GM12878 (cell line): ENCODE measurements around the gene NCAM1. TPM values are rescaled to one million over a fixed set of nuclear protein-coding genes. Genes with fewer than 3 reads are reported as not detected.

ENCODE experiments used
- ATAC-seq: fragments of 200-7000 bp; cut with Tn5 transposase; 3 replicates; pipeline ENCODE4 v1.9.1; 2020; ENCODE audit warnings: mild to moderate bottlenecking, moderate library complexity
- BruUV-seq: library from RNA; stranded (reverse); fragments of 400-500 nt; replicated peaks from 2 replicates; lab custom pipeline; 2021; lab: Mats Ljungman, UMichigan
- CTCF ChIA-PET: fragments of 300-600 bp; sonication (Branson Sonifier 250); formaldehyde crosslinking; extraction: SDS; loops from one replicate; lab custom pipeline; 2021; ENCODE audit warnings: inconsistent platforms; lab: Yijun Ruan, JAX
- POLR2A ChIA-PET: fragments of 350-600 bp; formaldehyde crosslinking; extraction: SDS; loops from one replicate; lab custom pipeline; 2021; ENCODE audit warnings: inconsistent platforms; lab: Charles Lee
- RAD21 ChIA-PET: fragments of 300-600 bp; sonication (Branson Sonifier 250); formaldehyde crosslinking; loops from one replicate; lab custom pipeline; 2023; ENCODE audit warnings: antibody characterized with exemption; ENCODE audit not compliant: unreplicated experiment; lab: Charles Lee
- SMC1A ChIA-PET: fragments of 300-600 bp; sonication (Branson Sonifier 250); formaldehyde crosslinking; loops from one replicate; lab custom pipeline; 2023; ENCODE audit not compliant: unreplicated experiment, uncharacterized antibody; lab: Charles Lee
- DNase-seq: peaks from one replicate; pipeline ENCODE4 v3.0.0-alpha.2; 2011; ENCODE audit warnings: low read depth, low spot score
- FAIRE-seq: peaks from 3 replicates; lab custom pipeline; 2011; peaks lifted over from hg19 to GRCh38; lab: Jason Lieb, UNC
- H2AFZ ChIP-seq: 2 replicates; pipeline ENCODE4 v1.6.0; 2011; ENCODE audit warnings: low read depth, low read length, control low read depth; ENCODE audit not compliant: control insufficient read depth
- H3K27ac ChIP-seq: 2 replicates; pipeline ENCODE4 v1.5.1; 2011; ENCODE audit warnings: control low read depth; ENCODE audit not compliant: control insufficient read depth, insufficient read depth
- H3K27me3 ChIP-seq, 2 experiments: replicated peaks in 1 of 2; 2 replicates each; pipeline versions ENCODE4 v1.6.0 to v1.6.1; 2011; ENCODE audit warnings: low read length in 1 of 2; ENCODE audit not compliant: control insufficient read depth in 2 of 2, insufficient read depth in 2 of 2
- H3K36me3 ChIP-seq, 2 experiments: 2 replicates each; pipeline ENCODE4 v1.5.1; 2011; ENCODE audit warnings: low read length in 1 of 2; ENCODE audit not compliant: control insufficient read depth in 2 of 2, insufficient read depth in 2 of 2
- H3K4me1 ChIP-seq: 2 replicates; pipeline ENCODE4 v1.6.1; 2011; ENCODE audit warnings: mild to moderate bottlenecking, low read length, moderate library complexity, mixed read lengths; ENCODE audit not compliant: control insufficient read depth, insufficient read depth
- H3K4me2 ChIP-seq: 2 replicates; pipeline ENCODE4 v1.6.0; 2011; ENCODE audit warnings: control low read depth; ENCODE audit not compliant: control insufficient read depth, insufficient read depth
- H3K4me3 ChIP-seq: fragments of 200-600 bp; sonication (generic); 2 replicates; pipeline ENCODE4 v1.5.1; 2016
- H3K79me2 ChIP-seq: 2 replicates; pipeline ENCODE4 v1.6.0; 2011; ENCODE audit warnings: low read length; ENCODE audit not compliant: control insufficient read depth, insufficient read depth
- H3K9ac ChIP-seq: 2 replicates; pipeline ENCODE4 v1.8.0; 2011; ENCODE audit warnings: low read length, control low read depth, mixed read lengths; ENCODE audit not compliant: control insufficient read depth, insufficient read depth
- H3K9me3 ChIP-seq: replicated peaks from 3 replicates; pipeline ENCODE4 v1.5.1; 2011; ENCODE audit warnings: mild to moderate bottlenecking, low read length; ENCODE audit not compliant: control insufficient read depth, insufficient read depth
- H4K20me1 ChIP-seq: 2 replicates; pipeline ENCODE4 v1.6.0; 2011; ENCODE audit not compliant: control insufficient read depth, insufficient read depth
- CBX5 ChIP-seq: sonication (generic); IDR thresholded peaks from 2 replicates; pipeline ENCODE4 v1.6.1; 2016; ENCODE audit warnings: low read depth, moderate library complexity, mild to moderate bottlenecking, inconsistent platforms
- DPF2 ChIP-seq: fragments of 450-650 bp; IDR thresholded peaks from 2 replicates; pipeline ENCODE4 v1.6.1; 2017; ENCODE audit warnings: mild to moderate bottlenecking
- GATAD2B ChIP-seq: fragments of 450-650 bp; conservative IDR thresholded peaks from 2 replicates; pipeline ENCODE4 v1.6.1; 2017; ENCODE audit warnings: low read depth, mild to moderate bottlenecking, moderate library complexity
- HDAC6 ChIP-seq: fragments of 200-600 bp; sonication (generic); IDR thresholded peaks from one replicate; pipeline ENCODE4 v1.8.0; 2017; ENCODE audit warnings: antibody characterized with exemption; ENCODE audit not compliant: unreplicated experiment
- MAX ChIP-seq: IDR thresholded peaks from 2 replicates; pipeline ENCODE4 v1.6.1; 2012; ENCODE audit warnings: low read depth, low read length, improper control_type of control experiment
- NR2C2 ChIP-seq: IDR thresholded peaks from 2 replicates; pipeline ENCODE4 v1.6.1; 2011; ENCODE audit warnings: borderline replicate concordance, low read depth; ENCODE audit not compliant: control insufficient read depth, insufficient read length
- POLR2AphosphoS2 ChIP-seq: IDR thresholded peaks from 2 replicates; pipeline ENCODE4 v1.6.1; 2011; ENCODE audit warnings: low read depth, mild to moderate bottlenecking, low read length, improper control_type of control experiment, moderate library complexity
- SMAD1 ChIP-seq: fragments of 450-650 bp; IDR thresholded peaks from 2 replicates; pipeline ENCODE4 v1.6.1; 2018; ENCODE audit warnings: mild to moderate bottlenecking, low read depth; ENCODE audit not compliant: partially characterized antibody
- SMARCA5 ChIP-seq: fragments of 450-650 bp; IDR thresholded peaks from 2 replicates; pipeline ENCODE4 v1.6.1; 2017; ENCODE audit warnings: mild to moderate bottlenecking
- SMC3 ChIP-seq: IDR thresholded peaks from 2 replicates; pipeline ENCODE4 v1.6.1; 2011; ENCODE audit warnings: low read length, improper control_type of control experiment, borderline replicate concordance
- SUZ12 ChIP-seq: fragments of 200-600 bp; sonication (generic); IDR thresholded peaks from one replicate; pipeline ENCODE4 v1.6.1; 2018; ENCODE audit warnings: antibody characterized with exemption, mild to moderate bottlenecking; ENCODE audit not compliant: unreplicated experiment
- TCF3 ChIP-seq: IDR thresholded peaks from 2 replicates; pipeline ENCODE4 v1.6.1; 2012; ENCODE audit warnings: low read depth, mild to moderate bottlenecking, low read length, borderline replicate concordance; ENCODE audit not compliant: insufficient read depth
- ZNF24 ChIP-seq: fragments of 450-650 bp; IDR thresholded peaks from 2 replicates; pipeline ENCODE4 v1.6.1; 2017; ENCODE audit warnings: antibody characterized with exemption, mild to moderate bottlenecking
- WGBS: methylation state at CpG from one replicate; pipeline ENCODE4 v1.1.6; 2016; ENCODE audit warnings: low lambda C conversion rate; ENCODE audit not compliant: insufficient replicate concordance, insufficient coverage; ENCODE audit errors: missing lambda C conversion rate; 5-methylcytosine and 5-hydroxymethylcytosine counted together
- in situ Hi-C: fragments of 300-500 bp; cut with MboI; formaldehyde crosslinking; loops from 9 replicates; pipeline ENCODE4 v1.14.3; 2018; ENCODE audit warnings: mixed read lengths
- intact Hi-C: fragments of 100-400 bp; cut with micrococcal nuclease; formaldehyde crosslinking; loops from one replicate; pipeline ENCODE4 v1.14.2; 2022; ENCODE audit not compliant: unreplicated experiment
- polyA plus RNA-seq, 11 experiments: library from polyadenylated mRNA; depleted of rRNA in 4 of 11; unstranded in 6 of 11; stranded (reverse) in 5 of 11; fragments of >200 nt; fragmentation: Nextera tagmentation in 4 of 11; fragmentation: Illumina TruSeq in 1 of 11; extraction: Ambion mirVana in 4 of 11; extraction: Trizol in 1 of 11; gene quantifications; 1 replicate in 1 of 11; 2 replicates in 10 of 11; pipeline versions ENCODE4 v1.2.1 to v1.2.3, GENCODE V29; 2011 to 2016; ENCODE audit warnings: inconsistent platforms in 2 of 11, missing spikeins in 2 of 11, low read depth in 1 of 11
- total RNA-seq, 4 experiments: library from RNA; depleted of rRNA in 3 of 4; stranded (reverse); fragments of >200 nt in 3 of 4; fragmentation: Illumina TruSeq in 1 of 4; extraction: Trizol in 1 of 4; gene quantifications; 2 replicates each; pipeline versions ENCODE4 v1.2.1 to v1.2.3, GENCODE V29; 2013 to 2021
- TF ChIP-seq, protein P1 (sequence below): fragments of 450-650 bp; IDR thresholded peaks from 2 replicates; pipeline ENCODE4 v1.6.1; 2018; ENCODE audit warnings: mild to moderate bottlenecking, low read depth, moderate library complexity; ENCODE audit not compliant: partially characterized antibody

The NCAM1 gene
- total and polyA plus RNA-seq, 10 of the 15 experiments (the other 5 are each of a cell fraction or from before 2014, with no cell fraction given), result 0.10 to 0.23 (median 0.11) TPM; not detected in 7

DNA sequence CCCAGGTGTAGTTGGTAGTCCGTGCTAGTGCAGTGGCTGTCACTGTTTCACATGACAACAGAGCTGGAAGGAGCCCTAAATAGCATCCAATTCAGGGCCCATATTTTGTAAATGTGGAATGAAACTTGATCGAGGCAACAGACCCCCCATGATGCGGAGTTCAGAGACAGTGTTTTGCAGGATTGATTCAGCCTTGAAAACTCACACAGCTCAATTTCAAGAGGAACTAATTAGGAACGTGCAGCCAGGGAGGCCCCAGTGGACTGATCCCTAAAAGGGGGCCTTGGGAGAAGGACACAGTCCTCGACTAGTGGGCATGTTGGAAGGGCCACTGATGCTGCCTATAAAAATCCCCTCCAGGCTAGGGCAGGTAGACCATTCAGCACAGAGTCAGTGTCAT lies 292.2 kb downstream of the NCAM1 start:
- DNase-seq, result no peak
- SMC1A ChIA-PET, result no interaction called here
- no peak overlapping the region for H2AFZ ChIP-seq
- ATAC-seq, result no peak
- H3K9me3 ChIP-seq, result no peaks in the 10 kb centered on the region
- 11% methylated on average over 5 of the region's 5 CpGs for WGBS
- no peak overlapping the region for H3K4me3 ChIP-seq
- H3K36me3 ChIP-seq, result no peaks in the 10 kb centered on the region
- no peak for TF ChIP-seq DPF2
- TF ChIP-seq TCF3, result no peak
- TF ChIP-seq SMC3, result no peak
- TF ChIP-seq POLR2AphosphoS2, result no peak
- TF ChIP-seq, protein P1, sequence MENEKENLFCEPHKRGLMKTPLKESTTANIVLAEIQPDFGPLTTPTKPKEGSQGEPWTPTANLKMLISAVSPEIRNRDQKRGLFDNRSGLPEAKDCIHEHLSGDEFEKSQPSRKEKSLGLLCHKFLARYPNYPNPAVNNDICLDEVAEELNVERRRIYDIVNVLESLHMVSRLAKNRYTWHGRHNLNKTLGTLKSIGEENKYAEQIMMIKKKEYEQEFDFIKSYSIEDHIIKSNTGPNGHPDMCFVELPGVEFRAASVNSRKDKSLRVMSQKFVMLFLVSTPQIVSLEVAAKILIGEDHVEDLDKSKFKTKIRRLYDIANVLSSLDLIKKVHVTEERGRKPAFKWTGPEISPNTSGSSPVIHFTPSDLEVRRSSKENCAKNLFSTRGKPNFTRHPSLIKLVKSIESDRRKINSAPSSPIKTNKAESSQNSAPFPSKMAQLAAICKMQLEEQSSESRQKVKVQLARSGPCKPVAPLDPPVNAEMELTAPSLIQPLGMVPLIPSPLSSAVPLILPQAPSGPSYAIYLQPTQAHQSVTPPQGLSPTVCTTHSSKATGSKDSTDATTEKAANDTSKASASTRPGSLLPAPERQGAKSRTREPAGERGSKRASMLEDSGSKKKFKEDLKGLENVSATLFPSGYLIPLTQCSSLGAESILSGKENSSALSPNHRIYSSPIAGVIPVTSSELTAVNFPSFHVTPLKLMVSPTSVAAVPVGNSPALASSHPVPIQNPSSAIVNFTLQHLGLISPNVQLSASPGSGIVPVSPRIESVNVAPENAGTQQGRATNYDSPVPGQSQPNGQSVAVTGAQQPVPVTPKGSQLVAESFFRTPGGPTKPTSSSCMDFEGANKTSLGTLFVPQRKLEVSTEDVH, result no peak
- TF ChIP-seq HDAC6, result no peak
- TF ChIP-seq NR2C2, result no peak
- TF ChIP-seq MAX, result no peak
- no peak for TF ChIP-seq GATAD2B
- TF ChIP-seq CBX5, result no peak
- no peak for TF ChIP-seq SMAD1
- TF ChIP-seq SMARCA5, result no peak
- no peak for TF ChIP-seq ZNF24
- TF ChIP-seq SUZ12, result no peak
- TF ChIP-seq, all 136 proteins: peak for 0
- H3K79me2 ChIP-seq, result no peaks in the 10 kb centered on the region
- no peaks in the 10 kb centered on the region for H3K4me1 ChIP-seq
- no peak overlapping the region for H3K27ac ChIP-seq
- peaks cover 2 to 3% of the 10 kb centered on the region in 2 experiments; a peak in 3 of 4 replicates for H3K27me3 ChIP-seq
- RAD21 ChIA-PET, result no interaction called here
- no peak overlapping the region for H3K4me2 ChIP-seq
- H3K9ac ChIP-seq, result no peak overlapping the region
- no peaks in the 10 kb centered on the region for H4K20me1 ChIP-seq
- no peak for FAIRE-seq
- CTCF ChIA-PET, result no interaction called here
- intact Hi-C loops (no loop called here), in situ Hi-C loops (no loop called here)
- no TSS peak for BruUV-seq
- POLR2A ChIA-PET, result no interaction called here
